BE2C (cell line): ENCODE results near the gene GOLGA8N.

Experiments
- DNase-seq: peaks from one replicate; pipeline ENCODE4 v3.0.0-alpha.2; 2020
- H3K27me3 ChIP-seq: fragments of 250-450 bp; sonication (Bioruptor Pico); 2 replicates; pipeline ENCODE4 v1.5.1; 2020; ENCODE audit warnings: mild to moderate bottlenecking
- H3K36me3 ChIP-seq: fragments of 250-450 bp; sonication (Bioruptor Pico); 2 replicates; pipeline ENCODE4 v1.5.1; 2020; ENCODE audit warnings: mild to moderate bottlenecking
- H3K4me1 ChIP-seq: fragments of 250-450 bp; sonication (Bioruptor Pico); 2 replicates; pipeline ENCODE4 v1.5.1; 2020
- H3K4me3 ChIP-seq: 2 replicates; pipeline ENCODE4 v1.5.1; 2011; ENCODE audit warnings: low read depth, low read length
- H3K9me3 ChIP-seq: fragments of 250-450 bp; sonication (Bioruptor Pico); 2 replicates; pipeline ENCODE4 v1.5.1; 2020
- TF ChIP-seq, protein P1 (sequence below): IDR thresholded peaks from 2 replicates; pipeline ENCODE4 v1.5.1; 2012; ENCODE audit warnings: mild to moderate bottlenecking, low read depth, low read length

The GOLGA8N gene

DNA sequence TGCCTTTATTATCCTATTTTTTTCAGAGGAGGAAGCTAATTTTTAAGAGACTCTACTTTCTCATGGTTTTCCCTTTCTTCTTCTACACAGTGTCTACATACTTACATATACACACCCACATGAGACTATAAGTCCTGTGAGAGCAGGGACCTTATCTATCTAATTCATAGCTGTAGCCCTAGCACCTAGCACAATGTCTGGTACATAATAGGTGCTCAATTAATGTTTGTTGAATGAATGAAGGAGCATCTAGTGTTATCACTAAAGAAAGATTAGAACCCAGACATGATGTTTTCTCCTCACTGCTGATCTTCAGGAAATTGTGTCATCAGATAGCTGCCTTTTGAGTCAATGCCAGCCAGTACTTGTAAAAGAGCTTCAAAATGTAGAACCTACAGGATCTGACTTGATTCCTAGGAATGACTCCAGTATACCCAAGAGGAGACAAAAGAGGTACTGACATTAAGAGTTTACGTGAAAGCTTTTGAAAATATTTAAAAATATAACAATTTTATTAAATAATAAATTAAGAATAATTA, 50.7 kb downstream of the GOLGA8N start:
- H3K9me3 ChIP-seq, result no peaks in the 10 kb centered on the region
- no peaks in the 10 kb centered on the region for H3K27me3 ChIP-seq
- TF ChIP-seq, protein P1, sequence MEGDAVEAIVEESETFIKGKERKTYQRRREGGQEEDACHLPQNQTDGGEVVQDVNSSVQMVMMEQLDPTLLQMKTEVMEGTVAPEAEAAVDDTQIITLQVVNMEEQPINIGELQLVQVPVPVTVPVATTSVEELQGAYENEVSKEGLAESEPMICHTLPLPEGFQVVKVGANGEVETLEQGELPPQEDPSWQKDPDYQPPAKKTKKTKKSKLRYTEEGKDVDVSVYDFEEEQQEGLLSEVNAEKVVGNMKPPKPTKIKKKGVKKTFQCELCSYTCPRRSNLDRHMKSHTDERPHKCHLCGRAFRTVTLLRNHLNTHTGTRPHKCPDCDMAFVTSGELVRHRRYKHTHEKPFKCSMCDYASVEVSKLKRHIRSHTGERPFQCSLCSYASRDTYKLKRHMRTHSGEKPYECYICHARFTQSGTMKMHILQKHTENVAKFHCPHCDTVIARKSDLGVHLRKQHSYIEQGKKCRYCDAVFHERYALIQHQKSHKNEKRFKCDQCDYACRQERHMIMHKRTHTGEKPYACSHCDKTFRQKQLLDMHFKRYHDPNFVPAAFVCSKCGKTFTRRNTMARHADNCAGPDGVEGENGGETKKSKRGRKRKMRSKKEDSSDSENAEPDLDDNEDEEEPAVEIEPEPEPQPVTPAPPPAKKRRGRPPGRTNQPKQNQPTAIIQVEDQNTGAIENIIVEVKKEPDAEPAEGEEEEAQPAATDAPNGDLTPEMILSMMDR, result no peak
- H3K4me3 ChIP-seq, result no peak overlapping the region
- H3K4me1 ChIP-seq, result no peaks in the 10 kb centered on the region
- H3K36me3 ChIP-seq, result peaks cover 11% of the 10 kb centered on the region; the same call in 1 of the 2 replicates
- DNase-seq, result no peak

DNA sequence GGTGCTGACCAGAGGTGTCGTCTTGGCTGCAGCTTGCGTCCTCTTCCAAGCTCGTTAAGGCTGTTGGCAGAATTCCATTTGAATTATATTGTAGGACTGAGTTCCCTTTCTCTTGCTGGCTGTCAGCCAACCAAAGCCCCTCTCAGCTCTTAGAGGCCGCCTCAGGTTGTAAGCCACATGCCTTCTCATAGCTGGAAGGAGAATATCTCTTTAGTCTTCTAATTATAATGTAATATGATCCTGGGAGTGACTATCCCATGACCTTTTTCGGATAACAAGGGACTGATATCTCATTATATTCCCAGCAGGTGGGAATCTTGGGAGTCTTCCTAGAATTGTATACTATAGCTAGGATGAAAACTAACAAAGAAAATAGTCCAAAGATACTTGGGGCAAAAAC, 53.0 kb downstream of the GOLGA8N start:
- Histone ChIP-seq H3K9me3 (no peaks in the 10 kb centered on the region), H3K36me3 (0 out of 2 replicates have a peak, but pooled peaks cover 4% of the 10 kb centered on the region), H3K27me3 (no peaks in the 10 kb centered on the region), H3K4me3 (no peak overlapping the region), H3K4me1 (no peaks in the 10 kb centered on the region; the same call in 1 of the 2 replicates)
- peak; percentile 24 for DNase-seq
- TF ChIP-seq, protein P1, result no peak

DNA sequence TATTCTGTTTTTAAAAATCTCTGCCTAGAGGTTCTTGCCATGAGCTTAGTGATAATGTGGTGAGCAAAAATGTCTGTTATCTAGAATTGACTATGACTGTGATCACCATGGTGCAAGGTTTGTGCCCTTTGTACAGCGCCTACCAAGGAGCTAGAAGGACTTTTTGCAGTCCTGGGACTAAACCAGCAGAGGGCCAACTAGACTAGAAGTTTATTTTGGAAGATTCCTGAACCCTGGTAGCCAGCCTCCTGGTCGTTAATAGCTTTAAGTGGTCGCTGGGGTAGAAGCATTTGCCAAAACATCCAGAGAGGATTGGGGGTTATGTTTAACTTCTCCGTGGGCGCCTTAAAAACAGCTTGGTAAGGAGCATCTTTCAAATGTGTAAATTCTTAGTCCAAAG, 56.1 kb downstream of the GOLGA8N start:
- DNase-seq, result no peak
- H3K27me3 ChIP-seq, result no peaks in the 10 kb centered on the region

DNA sequence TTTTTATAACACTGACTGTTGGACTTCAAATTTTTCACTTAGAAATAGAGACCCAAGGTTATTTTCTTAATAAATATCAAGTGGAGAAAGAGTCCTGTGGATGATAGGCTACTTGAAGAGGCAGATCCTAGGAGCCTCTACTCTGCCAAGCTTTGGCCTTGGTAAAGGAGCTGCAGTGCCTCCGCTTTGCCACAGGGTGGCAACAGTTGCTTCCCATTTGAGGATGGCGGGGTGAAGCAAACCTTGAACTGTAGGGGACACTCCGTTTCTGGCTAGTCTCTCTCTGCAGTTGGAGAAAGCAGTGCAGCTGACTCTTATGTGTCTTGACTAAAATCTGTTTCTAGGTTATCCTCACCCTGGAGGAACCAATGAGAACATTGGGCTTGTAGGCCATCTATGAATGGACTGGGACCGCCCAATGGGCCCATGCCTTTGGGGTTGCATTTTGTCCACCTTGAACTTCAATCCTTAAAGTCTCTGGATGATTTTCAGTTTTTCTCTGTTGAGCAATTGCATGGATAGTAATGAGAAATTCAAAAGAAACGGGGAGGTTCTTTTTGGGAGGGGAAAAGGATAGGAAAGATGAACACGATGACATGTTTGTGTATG, 58.1 kb downstream of the GOLGA8N start:
- TF ChIP-seq, protein P1, result peak; percentile 96
- no peaks in the 10 kb centered on the region for H3K27me3 ChIP-seq
- peak; percentile 70 for DNase-seq
- no peaks in the 10 kb centered on the region for H3K36me3 ChIP-seq
- no peaks in the 10 kb centered on the region; the same call in 1 of the 2 replicates for H3K4me1 ChIP-seq
- H3K4me3 ChIP-seq, result no peak overlapping the region
- no peaks in the 10 kb centered on the region for H3K9me3 ChIP-seq

More for the DNA sequence above, 56.1 kb downstream of the GOLGA8N start:
- no peaks in the 10 kb centered on the region for H3K36me3 ChIP-seq
- H3K4me1 ChIP-seq, result no peaks in the 10 kb centered on the region; the same call in 1 of the 2 replicates
- TF ChIP-seq, protein P1, result peak; percentile 54
- H3K9me3 ChIP-seq, result no peaks in the 10 kb centered on the region
- H3K4me3 ChIP-seq, result no peak overlapping the region

DNA sequence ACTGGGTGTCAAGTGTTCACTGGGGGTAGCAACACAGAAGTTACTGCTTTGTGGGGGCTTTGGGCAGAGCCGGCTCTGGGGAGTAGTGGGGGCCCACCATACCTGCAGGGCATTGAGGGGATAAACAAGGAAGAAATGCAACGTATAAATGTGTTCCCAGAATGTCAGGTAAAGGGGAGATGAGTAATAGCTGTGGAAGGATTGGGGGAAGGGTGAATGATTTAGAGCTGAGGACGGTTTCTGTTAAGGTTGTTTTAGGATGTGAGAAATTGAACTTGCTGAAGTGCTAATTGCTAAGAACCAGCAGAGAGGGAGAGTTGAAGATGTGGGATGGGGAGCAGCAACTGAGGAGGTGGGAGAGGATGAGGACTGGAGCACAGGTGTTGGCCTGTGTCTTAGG, 58.9 kb downstream of the GOLGA8N start:
- Histone ChIP-seq H3K4me1 (no peaks in the 10 kb centered on the region; the same call in 1 of the 2 replicates), H3K36me3 (no peaks in the 10 kb centered on the region), H3K4me3 (no peak overlapping the region), H3K9me3 (no peaks in the 10 kb centered on the region), H3K27me3 (no peaks in the 10 kb centered on the region)
- no peak for DNase-seq
- TF ChIP-seq, protein P1, result no peak

DNA sequence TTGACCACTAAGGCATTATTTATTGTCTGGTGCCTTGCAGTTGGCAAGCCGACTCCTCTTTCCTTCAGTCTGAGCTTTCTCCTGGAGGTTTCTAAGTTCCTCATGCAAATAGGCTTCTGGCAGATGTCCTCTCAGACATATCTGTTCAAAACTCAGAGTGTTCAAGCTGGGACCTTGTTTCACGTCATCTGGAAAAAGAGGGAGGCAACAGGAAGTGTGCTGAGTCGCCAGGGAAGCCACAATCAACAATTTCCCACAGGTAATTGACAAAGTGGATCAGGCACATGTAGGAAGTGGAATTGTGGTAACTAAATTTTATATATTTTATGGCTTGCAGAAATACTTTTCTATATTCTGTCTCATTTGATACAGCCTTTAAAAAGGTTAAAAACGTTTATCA, 62.8 kb downstream of the GOLGA8N start:
- no peaks in the 10 kb centered on the region for H3K27me3 ChIP-seq
- H3K36me3 ChIP-seq, result no peaks in the 10 kb centered on the region
- no peak overlapping the region for H3K4me3 ChIP-seq
- no peaks in the 10 kb centered on the region for H3K9me3 ChIP-seq
- TF ChIP-seq, protein P1, result no peak
- H3K4me1 ChIP-seq, result peaks cover 3% of the 10 kb centered on the region; the same call in 1 of the 2 replicates
- DNase-seq, result no peak
